Measurements from ENCODE around the gene MPPED1. TPM values are rescaled to one million over a fixed set of nuclear protein-coding genes. Genes with fewer than 3 reads are reported as not detected.

Gene MPPED1
- total and polyA plus RNA-seq, 2 donors (not counting 1 experiment from before 2014, with no cell fraction given): 0.13 TPM; not detected in 1

DNA sequence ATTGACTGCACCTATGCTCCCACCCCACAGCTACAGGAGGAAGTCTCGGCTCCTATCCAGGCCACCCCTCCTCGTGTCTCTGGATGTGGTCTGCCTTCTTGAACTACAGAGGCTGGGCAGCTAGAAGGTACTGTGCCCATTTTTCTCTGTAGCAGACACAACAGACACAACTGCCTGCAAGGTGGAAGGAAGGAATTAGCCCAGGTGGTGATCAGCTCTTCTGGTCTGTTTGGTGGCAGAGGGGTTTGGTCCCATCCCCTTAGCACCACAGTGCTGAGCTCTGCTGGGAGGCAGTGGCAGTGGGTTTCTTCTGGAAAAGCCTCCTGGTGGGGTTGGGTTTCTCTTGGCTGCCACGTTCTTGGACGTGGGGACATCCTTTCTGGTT, 132.5 kb downstream of the MPPED1 start:
- intact Hi-C loops (cut with micrococcal nuclease): no loop called here
- Mint-ChIP-seq H3K4me3 (no peak overlapping the region), H3K27ac (no peak overlapping the region), H3K9me3 (ENCODE audit: insufficient read depth) (no peaks in the 10 kb centered on the region), H3K4me1 (no peaks in the 10 kb centered on the region), H3K27me3 (peaks cover 22% of the 10 kb centered on the region)
- H3K9ac ChIP-seq (ENCODE audit: low read length): no peak overlapping the region
- no peak overlapping the region for H3K4me3 ChIP-seq (ENCODE audit: control extremely low read depth in 1 of 5, extremely low read depth in 1 of 5, insufficient read depth in 1 of 5, low read depth in 2 of 5, low read length in 4 of 5)
- no peak overlapping the region for H3K4me2 ChIP-seq (replicated peaks; ENCODE audit: low read depth, low read length, poor library complexity, severe bottlenecking)
- no peak for ATAC-seq (ENCODE audit: low read depth)
- TF ChIP-seq EZH2 (IDR thresholded peaks at IDR 0.05; ENCODE audit: borderline replicate concordance, insufficient read depth, low read depth, low read length, poor library complexity, severe bottlenecking) (no peak), CTCF (IDR thresholded peaks at IDR 0.05) (no peak)
- no peak for DNase-seq
- H3K36me3 ChIP-seq (replicated peaks in 1 of 2; ENCODE audit: control extremely low read depth in 1 of 2, control insufficient read depth in 1 of 2, extremely low read depth in 1 of 2, insufficient read depth in 2 of 2, low read length in 1 of 2): no peaks in the 10 kb centered on the region
- no peak overlapping the region for H3K27ac ChIP-seq (ENCODE audit: low read length in 2 of 2)
- CTCF ChIA-PET: no interaction called here
- 60% methylated on average over 1 of the region's 4 CpGs for WGBS (ENCODE audit: insufficient coverage)
- H3K9me3 ChIP-seq (ENCODE audit: control extremely low read depth in 1 of 3, control insufficient read depth in 2 of 3, insufficient read depth in 1 of 3, low read length in 2 of 3): no peaks in the 10 kb centered on the region
- no peaks in the 10 kb centered on the region for H3K4me1 ChIP-seq (ENCODE audit: control insufficient read depth in 2 of 2, insufficient read depth in 2 of 2, low read length in 2 of 2)
- no peaks in the 10 kb centered on the region for H4K20me1 ChIP-seq (ENCODE audit: control insufficient read depth, insufficient read depth, low read length, poor library complexity, severe bottlenecking)
- POLR2A ChIA-PET: no interaction called here
- peaks cover 0 to 5% (median 0%) of the 10 kb centered on the region in 4 experiments for H3K27me3 ChIP-seq (replicated peaks in 1 of 4; ENCODE audit: control extremely low read depth in 1 of 4, control insufficient read depth in 3 of 4, insufficient read depth in 4 of 4, low read length in 3 of 4)
- no peaks in the 10 kb centered on the region for H3K79me2 ChIP-seq (ENCODE audit: control insufficient read depth, insufficient read depth, low read length)
- H2AFZ ChIP-seq (ENCODE audit: insufficient read depth, low read depth, low read length, poor library complexity, severe bottlenecking): no peak overlapping the region

DNA sequence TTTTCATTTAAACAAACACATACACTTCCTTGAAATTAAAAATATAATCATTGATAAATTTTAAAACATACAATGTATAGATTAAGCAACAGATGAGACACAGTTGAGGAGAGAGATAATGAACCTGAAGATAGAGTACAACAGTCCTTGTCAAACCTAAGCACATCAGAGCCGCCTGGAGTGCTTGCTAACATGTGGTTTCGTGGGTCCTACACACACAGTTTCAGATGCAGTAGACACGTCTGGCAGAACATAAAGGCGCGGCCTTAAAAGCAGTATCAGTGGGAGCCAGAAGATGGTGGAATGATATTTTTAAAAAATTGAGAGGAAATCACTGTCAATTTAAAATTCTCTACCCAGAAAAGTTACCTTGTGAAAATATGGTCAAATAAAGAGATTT, 134.4 kb downstream of the MPPED1 start:
- no peak for ATAC-seq (ENCODE audit: low read depth)
- H3K27me3 Mint-ChIP-seq: peaks cover 20% of the 10 kb centered on the region

More for the DNA sequence above, 134.4 kb downstream of the MPPED1 start:
- H3K9me3 ChIP-seq (ENCODE audit: control extremely low read depth in 1 of 3, control insufficient read depth in 2 of 3, insufficient read depth in 1 of 3, low read length in 2 of 3): no peaks in the 10 kb centered on the region
- H3K36me3 ChIP-seq (replicated peaks in 1 of 2; ENCODE audit: control extremely low read depth in 1 of 2, control insufficient read depth in 1 of 2, extremely low read depth in 1 of 2, insufficient read depth in 2 of 2, low read length in 1 of 2): no peaks in the 10 kb centered on the region
- DNase-seq: no peak
- no peak overlapping the region for H3K4me2 ChIP-seq (replicated peaks; ENCODE audit: low read depth, low read length, poor library complexity, severe bottlenecking)
- H3K4me1 Mint-ChIP-seq: no peaks in the 10 kb centered on the region
- no peak overlapping the region for H3K4me3 ChIP-seq (ENCODE audit: control extremely low read depth in 1 of 5, extremely low read depth in 1 of 5, insufficient read depth in 1 of 5, low read depth in 2 of 5, low read length in 4 of 5)
- ChIA-PET POLR2A (no interaction called here), CTCF (no interaction called here)
- H3K4me1 ChIP-seq (ENCODE audit: control insufficient read depth in 2 of 2, insufficient read depth in 2 of 2, low read length in 2 of 2): no peaks in the 10 kb centered on the region
- TF ChIP-seq CTCF (IDR thresholded peaks at IDR 0.05) (no peak), EZH2 (IDR thresholded peaks at IDR 0.05; ENCODE audit: borderline replicate concordance, insufficient read depth, low read depth, low read length, poor library complexity, severe bottlenecking) (no peak)
- H3K27me3 ChIP-seq (replicated peaks in 1 of 4; ENCODE audit: control extremely low read depth in 1 of 4, control insufficient read depth in 3 of 4, insufficient read depth in 4 of 4, low read length in 3 of 4): no peaks in the 10 kb centered on the region
- no peak overlapping the region for H3K27ac Mint-ChIP-seq
- WGBS (ENCODE audit: insufficient coverage): 79% methylated on average over 2 of the region's 5 CpGs
- no peak overlapping the region for H3K9ac ChIP-seq (ENCODE audit: low read length)
- H4K20me1 ChIP-seq (ENCODE audit: control insufficient read depth, insufficient read depth, low read length, poor library complexity, severe bottlenecking): no peaks in the 10 kb centered on the region
- H3K79me2 ChIP-seq (ENCODE audit: control insufficient read depth, insufficient read depth, low read length): no peaks in the 10 kb centered on the region
- H3K27ac ChIP-seq (ENCODE audit: low read length in 2 of 2): no peak overlapping the region
- intact Hi-C loops (cut with micrococcal nuclease): no loop called here
- H2AFZ ChIP-seq (ENCODE audit: insufficient read depth, low read depth, low read length, poor library complexity, severe bottlenecking): no peak overlapping the region
- H3K9me3 Mint-ChIP-seq (ENCODE audit: insufficient read depth): no peaks in the 10 kb centered on the region
- H3K4me3 Mint-ChIP-seq: no peak overlapping the region

Data from B cell (primary cell).